Cardiac muscle cell (in vitro differentiated cells and primary cell): ENCODE measurements around the gene SINHCAF. TPM values are rescaled to one million over a fixed set of nuclear protein-coding genes. Genes with fewer than 3 reads are reported as not detected.
A peak's percentile ranks its signal among the peaks of the same experiment; 100 is the strongest.

Source experiments
- DNase-seq, 2 donors: peaks; one replicate each; pipeline versions ENCODE4 v3.0.0 to v3.0.0-alpha.2; 2010 to 2017; ENCODE audit warnings: low read depth in 1 of 2, low spot score in 1 of 2
- H3K27ac ChIP-seq: fragments of 200-600 bp; sonication (generic); 2 replicates; pipeline ENCODE4 v1.5.1; 2016
- H3K27me3 ChIP-seq: fragments of 200-600 bp; sonication (generic); 2 replicates; pipeline ENCODE4 v1.6.0; 2016; ENCODE audit warnings: control low read depth
- H3K36me3 ChIP-seq: fragments of 200-600 bp; sonication (generic); 2 replicates; pipeline ENCODE4 v1.5.1; 2016; ENCODE audit warnings: control low read depth
- H3K4me1 ChIP-seq: fragments of 200-600 bp; sonication (generic); 2 replicates; pipeline ENCODE4 v1.8.1; 2017; ENCODE audit warnings: low read depth, mild to moderate bottlenecking, mixed run types
- H3K4me3 ChIP-seq: fragments of 200-600 bp; sonication (generic); 2 replicates; pipeline ENCODE4 v1.5.1; 2016; ENCODE audit warnings: mild to moderate bottlenecking
- H3K9me3 ChIP-seq: fragments of 200-600 bp; sonication (generic); 2 replicates; pipeline ENCODE4 v1.5.1; 2017; ENCODE audit warnings: low read depth, mild to moderate bottlenecking, control low read depth
- polyA plus RNA-seq: library from polyadenylated mRNA; unstranded; fragments of >200 nt; fragmentation: Nextera tagmentation; extraction: Ambion mirVana; gene quantifications from 2 replicates; pipeline ENCODE4 v1.2.1, GENCODE V29; 2016
- total RNA-seq: library from RNA; depleted of rRNA; stranded (reverse); fragments of >200 nt; gene quantifications from 2 replicates; pipeline ENCODE4 v1.2.3, GENCODE V29; 2016
- TF ChIP-seq, protein P1 (sequence below): IDR thresholded peaks from 2 replicates; pipeline ENCODE4 v1.5.1; 2012; ENCODE audit warnings: low read depth, mild to moderate bottlenecking, low read length

SINHCAF gene
- total and polyA plus RNA-seq, 2 experiments from 2014 or later: 102 to 176 TPM

GRCh38 chr12:31326736-31327659, 1.0 kb upstream of the SINHCAF start:
- TF ChIP-seq, protein P1, sequence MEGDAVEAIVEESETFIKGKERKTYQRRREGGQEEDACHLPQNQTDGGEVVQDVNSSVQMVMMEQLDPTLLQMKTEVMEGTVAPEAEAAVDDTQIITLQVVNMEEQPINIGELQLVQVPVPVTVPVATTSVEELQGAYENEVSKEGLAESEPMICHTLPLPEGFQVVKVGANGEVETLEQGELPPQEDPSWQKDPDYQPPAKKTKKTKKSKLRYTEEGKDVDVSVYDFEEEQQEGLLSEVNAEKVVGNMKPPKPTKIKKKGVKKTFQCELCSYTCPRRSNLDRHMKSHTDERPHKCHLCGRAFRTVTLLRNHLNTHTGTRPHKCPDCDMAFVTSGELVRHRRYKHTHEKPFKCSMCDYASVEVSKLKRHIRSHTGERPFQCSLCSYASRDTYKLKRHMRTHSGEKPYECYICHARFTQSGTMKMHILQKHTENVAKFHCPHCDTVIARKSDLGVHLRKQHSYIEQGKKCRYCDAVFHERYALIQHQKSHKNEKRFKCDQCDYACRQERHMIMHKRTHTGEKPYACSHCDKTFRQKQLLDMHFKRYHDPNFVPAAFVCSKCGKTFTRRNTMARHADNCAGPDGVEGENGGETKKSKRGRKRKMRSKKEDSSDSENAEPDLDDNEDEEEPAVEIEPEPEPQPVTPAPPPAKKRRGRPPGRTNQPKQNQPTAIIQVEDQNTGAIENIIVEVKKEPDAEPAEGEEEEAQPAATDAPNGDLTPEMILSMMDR: no peak
- Histone ChIP-seq H3K4me3 (peak overlapping the region; percentile 25), H3K9me3 (no peaks in the 10 kb centered on the region), H3K36me3 (no peaks in the 10 kb centered on the region), H3K27me3 (no peaks in the 10 kb centered on the region), H3K4me1 (peaks cover 15% of the 10 kb centered on the region), H3K27ac (peak overlapping the region; percentile 97)
- DNase-seq: peak; percentile 5 to 31

DNA sequence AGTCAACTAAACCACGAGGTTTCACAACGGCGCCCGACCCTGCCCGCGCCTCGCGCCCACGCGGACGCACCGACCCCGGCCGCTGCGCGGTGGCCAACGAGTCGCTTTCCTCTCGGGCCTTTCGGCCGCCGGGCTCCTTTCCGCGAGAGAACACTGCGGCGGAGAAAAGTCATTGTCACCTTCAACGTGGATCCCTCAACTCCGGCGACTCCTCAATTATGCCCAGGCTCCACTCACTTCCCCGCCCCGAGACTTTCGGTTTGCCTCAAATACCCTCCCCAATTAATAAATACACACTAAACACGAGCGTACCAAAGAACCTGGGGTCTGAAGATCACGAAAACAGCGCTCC, 450 bp downstream of the SINHCAF start:
- peak overlapping the region; percentile 97 for H3K27ac ChIP-seq
- no peak for DNase-seq
- TF ChIP-seq, protein P1: no peak

GRCh38 chr12:31324845-31325523, 966 bp downstream of the SINHCAF start:
- Histone ChIP-seq H3K4me3 (peak overlapping the region; percentile 87), H3K27me3 (no peaks in the 10 kb centered on the region), H3K9me3 (no peaks in the 10 kb centered on the region), H3K4me1 (peaks cover 34% of the 10 kb centered on the region), H3K27ac (peak overlapping the region; percentile 97), H3K36me3 (no peaks in the 10 kb centered on the region)
- peak; percentile 49 to 67 for DNase-seq
- TF ChIP-seq, protein P1: no peak

More for the DNA sequence above, 450 bp downstream of the SINHCAF start:
- no peaks in the 10 kb centered on the region for H3K27me3 ChIP-seq
- H3K4me3 ChIP-seq: peak overlapping the region; percentile 87
- peaks cover 29% of the 10 kb centered on the region for H3K4me1 ChIP-seq
- no peaks in the 10 kb centered on the region for H3K9me3 ChIP-seq
- H3K36me3 ChIP-seq: no peaks in the 10 kb centered on the region

DNA sequence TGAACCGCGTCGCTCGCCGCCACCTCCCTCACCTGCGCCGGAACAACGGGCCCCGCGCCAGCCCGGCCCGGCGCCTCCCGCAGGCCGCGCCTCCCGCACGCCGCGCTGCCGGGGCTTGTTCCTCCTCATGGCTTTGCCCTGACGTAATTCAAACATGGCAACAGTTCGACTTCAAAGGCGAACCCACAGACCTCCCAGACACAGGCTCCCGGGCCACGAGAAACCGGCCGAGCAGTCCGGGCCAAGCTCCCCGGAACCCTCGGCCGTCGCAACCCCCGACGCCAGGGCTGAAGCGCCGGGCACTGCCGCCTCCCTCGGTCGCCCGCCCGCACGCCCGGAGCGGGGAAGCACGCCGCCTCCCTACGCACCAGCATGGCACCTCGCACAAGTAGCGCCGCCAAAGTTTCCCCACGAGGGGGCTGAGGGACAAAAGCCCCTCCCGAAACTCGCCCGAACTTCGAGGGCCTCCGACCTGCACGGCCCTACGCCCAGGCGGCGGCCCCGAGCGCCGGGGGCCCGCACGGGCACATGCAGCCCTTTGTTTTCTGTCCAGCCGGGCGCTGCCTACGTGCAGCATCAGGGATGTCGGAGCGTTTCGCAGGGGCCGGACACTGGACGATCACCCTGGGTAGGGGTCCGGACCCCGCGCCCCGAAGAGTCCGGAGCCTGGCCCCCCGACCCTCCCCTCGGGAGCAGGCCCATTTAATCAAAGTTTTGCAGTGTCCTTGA, 1.7 kb downstream of the SINHCAF start:
- Histone ChIP-seq H3K9me3 (no peaks in the 10 kb centered on the region), H3K4me3 (peak overlapping the region; percentile 87), H3K27ac (peak overlapping the region; percentile 97), H3K27me3 (no peaks in the 10 kb centered on the region), H3K4me1 (peaks cover 37% of the 10 kb centered on the region), H3K36me3 (no peaks in the 10 kb centered on the region)
- TF ChIP-seq, protein P1: no peak
- peak; percentile 84 to 85 for DNase-seq

DNA sequence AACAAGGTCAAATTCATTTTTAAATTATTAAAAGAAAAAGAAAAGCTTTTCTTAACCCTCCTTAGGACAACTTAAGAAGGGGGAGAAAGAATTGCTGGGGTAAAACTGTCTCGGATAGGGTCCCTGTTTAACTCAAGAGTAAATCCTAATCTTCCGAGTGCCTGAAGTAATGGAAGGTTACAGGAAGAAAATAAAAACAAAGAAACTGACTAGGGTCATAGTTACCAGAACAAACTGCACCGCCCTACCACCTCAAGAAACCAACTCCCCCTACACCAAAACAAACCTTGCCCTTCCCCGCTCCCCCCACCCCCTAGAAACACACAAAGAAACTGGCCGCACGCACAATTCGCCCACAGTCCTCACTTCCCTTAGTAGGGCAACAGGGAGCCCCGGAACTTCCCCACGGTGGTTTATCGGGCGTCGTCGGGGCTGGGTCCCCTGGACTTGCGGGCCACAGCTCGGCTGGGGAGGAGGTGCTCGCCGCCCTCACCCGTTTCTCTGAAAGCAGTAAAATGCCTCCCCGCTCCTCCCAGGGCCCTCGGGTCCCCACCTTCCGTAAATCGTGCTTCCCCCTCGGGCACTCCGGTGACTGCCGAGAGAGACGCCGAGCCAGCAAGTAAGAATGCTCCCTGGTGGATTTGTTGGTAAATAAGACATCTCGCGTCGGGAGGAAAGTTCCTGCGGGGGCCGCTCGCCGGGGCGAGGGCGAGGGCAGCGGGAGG, 2.4 kb downstream of the SINHCAF start:
- peak overlapping the region; percentile 87 for H3K4me3 ChIP-seq
- TF ChIP-seq, protein P1: no peak
- no peaks in the 10 kb centered on the region for H3K36me3 ChIP-seq
- no peaks in the 10 kb centered on the region for H3K27me3 ChIP-seq
- H3K4me1 ChIP-seq: peaks cover 42% of the 10 kb centered on the region
- peak overlapping the region; percentile 97 for H3K27ac ChIP-seq
- peak in 1 of 2 donors; percentile 19 for DNase-seq
- H3K9me3 ChIP-seq: no peaks in the 10 kb centered on the region
